Measurements from ENCODE around the gene C21orf91.

The C21orf91 gene

DNA sequence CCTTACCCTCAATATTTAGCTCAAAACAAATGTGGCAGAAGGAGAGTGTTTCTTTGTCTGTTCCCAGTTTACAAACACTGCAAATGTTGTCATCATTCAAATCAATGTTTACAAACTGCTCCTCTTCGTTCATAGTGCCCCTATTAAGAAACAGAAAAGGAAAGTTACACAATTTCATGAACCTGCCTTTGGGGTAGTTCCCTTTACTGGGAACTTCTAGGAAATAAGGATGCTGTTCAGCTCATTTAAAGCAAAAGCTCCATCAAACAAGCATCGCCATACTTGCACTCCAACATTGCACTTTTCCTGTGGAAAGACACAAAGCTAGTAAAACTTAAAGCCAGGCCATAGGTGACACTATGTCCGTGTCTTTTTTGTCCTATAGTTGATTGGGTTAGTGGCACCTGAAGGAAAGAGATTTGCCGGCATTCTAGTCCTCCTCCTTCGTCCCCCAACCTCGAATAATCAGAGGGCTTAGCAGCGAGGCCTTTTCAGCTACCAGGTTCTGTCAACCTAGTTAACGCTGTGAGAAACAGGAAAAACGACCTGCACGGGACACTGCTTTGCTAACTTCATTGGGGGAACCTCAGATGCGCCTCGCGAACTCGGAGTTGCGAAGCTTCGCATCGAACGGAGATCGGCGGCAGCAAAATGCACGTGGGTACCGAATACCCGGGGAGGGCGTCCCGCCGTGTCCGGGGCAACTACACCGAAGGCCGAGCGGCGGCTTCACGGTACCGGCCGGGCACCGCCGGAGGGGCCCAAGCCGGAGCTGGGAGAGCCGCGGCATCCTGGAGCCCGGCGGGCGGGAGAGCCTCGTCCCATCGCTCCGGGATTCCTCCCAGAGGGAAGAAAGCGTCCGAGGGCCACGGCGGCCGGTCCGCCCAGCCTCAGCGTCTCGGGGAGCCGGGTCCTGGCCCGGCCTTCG is 706 bp downstream of the C21orf91 start:
- TF ChIP-seq POLR2A (IDR thresholded peaks at IDR 0.05; ENCODE audit: low read depth, low read length) = no peak
- no peak for FAIRE-seq

DNA sequence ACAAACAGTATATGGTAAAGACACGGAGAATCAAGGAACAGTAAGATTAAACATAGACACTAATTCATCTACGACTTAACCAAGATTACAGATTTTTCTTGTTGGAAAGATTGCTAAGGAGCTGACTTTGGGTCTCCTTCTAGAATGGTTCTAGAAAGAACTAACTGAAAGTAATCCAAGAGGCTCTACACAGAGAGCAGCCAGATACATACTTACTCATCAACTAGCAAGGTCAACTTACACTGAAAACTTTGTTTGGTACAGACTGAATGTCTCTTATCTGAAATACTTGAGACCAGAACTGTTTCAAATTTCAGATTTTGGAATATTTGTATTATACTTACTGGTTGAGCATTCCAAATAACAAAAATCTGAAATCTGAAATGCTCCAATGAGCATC is 5.8 kb downstream of the C21orf91 start:
- FAIRE-seq (no peak), DNase-seq (ENCODE audit: insufficient read length, low spot score) (no peak)
- TF ChIP-seq POLR2A (IDR thresholded peaks at IDR 0.05; ENCODE audit: low read depth, low read length) = no peak

More for the DNA sequence above, 706 bp downstream of the C21orf91 start:
- peak; percentile 17 for DNase-seq (ENCODE audit: insufficient read length, low spot score)

- FAIRE-seq = no peak
- DNase-seq (ENCODE audit: insufficient read length, low spot score) = no peak
- no peak for TF ChIP-seq POLR2A (IDR thresholded peaks at IDR 0.05; ENCODE audit: low read depth, low read length)
These were observed 13.2 kb downstream of the C21orf91 start for GRCh38 chr21:17805966-17806365.

DNA sequence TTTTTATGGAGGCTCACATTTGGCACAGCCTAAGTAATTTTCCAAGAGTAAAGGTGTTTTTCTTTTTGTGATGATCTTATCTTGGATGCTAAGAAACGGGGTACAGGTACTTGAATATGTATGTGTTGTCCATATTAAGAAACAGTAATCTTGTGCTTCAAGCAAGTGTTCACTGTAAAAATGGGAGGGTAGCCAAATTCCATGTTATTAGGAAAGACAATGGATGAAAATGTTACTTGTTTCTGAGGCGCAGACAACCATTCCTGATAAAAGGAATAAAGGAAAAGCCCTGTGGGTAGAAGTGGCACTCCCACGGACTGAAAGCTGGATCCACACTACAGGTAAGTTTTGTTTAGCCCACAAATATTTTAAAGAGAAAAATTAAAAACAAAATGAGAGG is 15.6 kb downstream of the C21orf91 start:
- no peak for FAIRE-seq
- DNase-seq (ENCODE audit: insufficient read length, low spot score) = no peak
- no peak for TF ChIP-seq POLR2A (IDR thresholded peaks at IDR 0.05; ENCODE audit: low read depth, low read length)

DNA sequence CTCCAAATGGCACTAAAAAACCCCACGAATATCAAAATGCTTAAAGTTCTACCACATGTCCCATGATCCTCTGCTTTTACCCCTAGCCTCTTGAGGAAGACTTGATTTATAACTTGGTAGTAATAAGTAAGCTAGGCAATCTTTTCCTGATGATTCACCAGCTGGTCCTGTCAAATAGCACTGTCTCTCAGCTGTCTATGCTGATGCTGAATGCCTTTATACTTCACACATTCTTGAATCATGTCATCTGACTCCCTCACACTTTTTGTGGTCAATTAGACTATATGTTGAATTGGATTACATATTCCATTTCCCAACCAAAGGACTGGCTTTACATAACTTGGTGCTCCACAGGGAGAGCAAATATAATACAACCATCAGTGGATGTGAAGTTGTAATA is 16.6 kb downstream of the C21orf91 start:
- FAIRE-seq = peak; percentile 64
- TF ChIP-seq POLR2A (IDR thresholded peaks at IDR 0.05; ENCODE audit: low read depth, low read length) = no peak
- DNase-seq (ENCODE audit: insufficient read length, low spot score) = no peak

GRCh38 chr21:17799414-17800164 is 19.6 kb downstream of the C21orf91 start:
- TF ChIP-seq POLR2A (IDR thresholded peaks at IDR 0.05; ENCODE audit: low read depth, low read length) = no peak
- FAIRE-seq (no peak), DNase-seq (ENCODE audit: insufficient read length, low spot score) (no peak)

DNA sequence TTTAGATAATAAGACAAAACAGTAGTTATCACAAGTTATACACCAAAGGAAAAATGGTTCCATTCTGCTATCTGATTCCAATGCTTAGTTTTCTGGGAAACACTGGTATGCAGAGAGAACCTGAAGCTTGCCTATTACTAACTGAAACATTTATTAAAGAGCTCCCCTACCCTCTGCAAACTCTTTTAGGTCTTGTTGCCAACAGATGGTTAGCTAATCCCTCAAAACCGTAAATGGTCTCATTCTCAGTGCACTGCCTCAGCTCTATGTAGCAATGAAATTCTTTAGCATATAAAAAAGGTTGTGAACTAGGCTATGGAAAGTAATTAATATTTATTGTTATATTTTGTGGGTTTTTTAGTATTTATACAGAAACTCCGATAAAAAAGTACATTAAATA is 20.4 kb downstream of the C21orf91 start:
- FAIRE-seq (no peak), DNase-seq (ENCODE audit: insufficient read length, low spot score) (no peak)
- TF ChIP-seq POLR2A (IDR thresholded peaks at IDR 0.05; ENCODE audit: low read depth, low read length) = no peak

DNA sequence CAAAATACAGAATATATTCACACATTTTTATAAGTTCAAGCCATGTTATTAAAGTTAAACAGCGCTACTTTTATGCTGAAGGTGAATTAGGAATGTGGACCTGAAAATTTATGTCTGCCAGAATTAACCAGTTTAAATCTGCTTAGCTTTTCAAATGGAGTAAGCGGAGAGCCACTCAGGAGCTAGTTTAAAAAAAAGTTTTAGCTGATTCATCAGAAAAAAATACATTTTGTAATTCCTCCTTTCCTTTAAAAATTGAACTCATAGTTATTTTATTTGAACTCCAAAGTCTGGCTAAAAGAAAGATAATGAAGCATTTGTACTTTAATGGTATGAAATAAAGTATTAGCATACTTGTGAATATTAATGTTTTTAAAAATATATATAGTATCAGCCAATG is 21.2 kb downstream of the C21orf91 start:
- FAIRE-seq (no peak), DNase-seq (ENCODE audit: insufficient read length, low spot score) (no peak)
- TF ChIP-seq POLR2A (IDR thresholded peaks at IDR 0.05; ENCODE audit: low read depth, low read length) = no peak

DNA sequence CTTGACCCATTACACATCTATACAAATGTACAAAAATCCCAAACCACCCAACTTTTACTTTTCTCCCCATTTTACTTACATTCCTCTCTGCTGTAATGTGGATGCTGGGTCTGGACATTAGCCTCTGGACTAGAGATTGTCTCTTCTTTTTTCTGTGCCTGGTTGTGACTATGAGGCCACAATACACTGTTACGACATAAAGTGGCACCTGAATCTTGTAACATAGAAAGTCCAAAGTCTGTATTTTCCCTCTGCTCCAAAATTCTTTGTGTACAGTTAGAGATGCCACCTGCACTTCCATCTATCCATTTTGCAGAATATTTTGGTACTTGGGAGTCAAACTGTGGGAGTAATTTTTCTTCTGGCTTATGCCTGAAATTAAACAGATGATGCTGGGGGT is 22.7 kb downstream of the C21orf91 start:
- no peak for FAIRE-seq
- TF ChIP-seq POLR2A (IDR thresholded peaks at IDR 0.05; ENCODE audit: low read depth, low read length) = no peak
- no peak for DNase-seq (ENCODE audit: insufficient read length, low spot score)

DNA sequence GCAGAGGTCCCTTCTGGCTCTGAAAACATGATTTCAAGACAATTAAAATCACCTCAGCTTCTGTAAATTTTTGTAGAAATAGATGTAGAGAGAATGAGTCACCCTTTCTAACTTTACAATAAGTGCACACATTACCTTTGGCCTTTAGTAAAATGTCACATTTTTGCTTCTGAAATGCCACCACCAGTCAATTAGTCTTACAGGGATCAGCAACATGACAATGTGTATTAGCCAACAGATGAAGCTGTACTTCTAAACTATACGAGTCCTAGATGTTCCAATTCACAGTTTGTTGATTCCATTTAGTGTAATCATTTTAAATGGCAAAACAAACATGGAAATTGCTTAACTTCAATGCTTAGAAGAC is 23.1 kb downstream of the C21orf91 start:
- FAIRE-seq = peak; percentile 33
- no peak for TF ChIP-seq POLR2A (IDR thresholded peaks at IDR 0.05; ENCODE audit: low read depth, low read length)
- DNase-seq (ENCODE audit: insufficient read length, low spot score) = no peak

DNA sequence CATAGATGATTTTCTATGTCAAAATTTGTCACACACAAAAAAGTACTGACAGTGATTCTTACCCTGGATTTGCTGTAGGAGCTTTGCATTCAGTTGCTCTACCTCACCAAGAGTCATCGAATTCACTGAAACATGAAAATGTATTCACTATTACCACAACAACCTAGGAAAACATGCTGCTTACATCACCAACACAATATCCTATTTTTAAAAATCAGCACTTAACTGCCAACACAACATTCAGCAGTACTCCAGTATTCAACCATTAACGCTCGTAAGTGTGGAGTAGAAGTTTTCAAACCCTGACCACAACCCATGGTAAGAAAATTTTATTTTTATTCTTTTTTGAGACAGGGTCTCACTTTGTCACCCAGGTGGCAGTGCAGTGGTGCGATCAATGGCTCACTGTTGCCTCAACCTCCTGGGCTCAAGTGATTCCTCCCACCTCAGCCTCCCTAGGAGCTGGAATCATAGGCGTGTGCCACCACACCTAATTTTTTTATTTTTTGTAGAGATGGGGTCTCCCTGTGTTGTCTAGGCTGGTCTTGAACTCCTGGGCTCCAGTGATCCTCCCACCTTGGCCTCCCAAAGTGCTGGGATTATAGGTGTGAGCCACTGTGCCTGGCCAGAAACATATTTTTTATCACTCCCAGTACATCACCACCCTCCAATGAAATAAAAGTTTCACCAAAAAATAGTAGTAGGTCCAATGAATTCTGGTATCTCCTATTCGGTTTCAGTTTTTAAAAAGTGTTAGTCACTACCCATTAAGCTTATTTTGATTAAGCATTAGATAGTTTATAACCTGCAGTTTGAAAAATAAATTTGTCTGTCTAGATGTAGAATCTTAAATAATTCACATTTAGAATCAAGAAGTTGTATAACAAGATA is 23.8 kb downstream of the C21orf91 start:
- TF ChIP-seq POLR2A (IDR thresholded peaks at IDR 0.05; ENCODE audit: low read depth, low read length) = no peak
- no peak for FAIRE-seq
- no peak for DNase-seq (ENCODE audit: insufficient read length, low spot score)

GRCh38 chr21:17794518-17795145 is 24.5 kb downstream of the C21orf91 start:
- DNase-seq (ENCODE audit: insufficient read length, low spot score) = no peak
- TF ChIP-seq POLR2A (IDR thresholded peaks at IDR 0.05; ENCODE audit: low read depth, low read length) = no peak
- no peak for FAIRE-seq

All from H54 (cell line).